HG03103 (cell line): ENCODE measurements around the gene PLXNA4.

Experiments used
- ATAC-seq: cut with Tn5 transposase; IDR thresholded peaks from one replicate; pipeline ENCODE4 v1.9.1; 2021; ENCODE audit warnings: low read depth; ENCODE audit not compliant: unreplicated experiment

PLXNA4 gene

DNA sequence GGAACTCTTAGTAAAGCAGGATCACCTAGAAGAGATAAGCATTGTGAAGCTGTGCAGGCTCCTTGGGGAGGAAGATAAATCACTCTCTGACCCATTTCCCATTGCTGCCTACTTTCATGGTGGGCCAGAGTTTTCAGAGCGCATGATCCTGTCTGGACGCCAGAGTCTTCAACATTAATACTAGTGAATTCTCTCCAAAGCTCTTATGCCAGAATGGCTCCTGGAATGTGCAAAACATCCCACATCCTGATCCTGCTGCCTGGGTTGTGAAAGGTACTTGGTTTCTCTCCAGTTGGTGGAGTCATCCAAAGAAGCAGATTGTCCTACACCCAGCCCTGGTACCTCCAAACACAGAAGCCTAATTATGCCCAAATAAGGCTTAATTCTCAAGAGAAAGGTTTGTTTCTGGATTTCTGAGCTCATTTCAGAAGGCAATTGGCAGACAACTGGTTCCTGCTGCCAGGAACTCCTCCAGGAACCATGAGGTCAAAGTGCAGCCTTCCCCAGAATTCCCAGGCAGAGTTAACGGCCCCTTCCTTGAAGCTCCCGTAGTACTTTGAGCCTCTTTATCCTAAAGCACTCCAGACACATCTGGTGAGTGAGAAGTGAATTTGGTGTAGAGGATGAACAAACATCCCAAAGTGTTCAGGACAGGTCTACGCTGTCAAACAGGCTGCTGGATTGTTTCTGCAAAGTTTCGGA, 495.2 kb downstream of the PLXNA4 start:
- ATAC-seq: no peak

DNA sequence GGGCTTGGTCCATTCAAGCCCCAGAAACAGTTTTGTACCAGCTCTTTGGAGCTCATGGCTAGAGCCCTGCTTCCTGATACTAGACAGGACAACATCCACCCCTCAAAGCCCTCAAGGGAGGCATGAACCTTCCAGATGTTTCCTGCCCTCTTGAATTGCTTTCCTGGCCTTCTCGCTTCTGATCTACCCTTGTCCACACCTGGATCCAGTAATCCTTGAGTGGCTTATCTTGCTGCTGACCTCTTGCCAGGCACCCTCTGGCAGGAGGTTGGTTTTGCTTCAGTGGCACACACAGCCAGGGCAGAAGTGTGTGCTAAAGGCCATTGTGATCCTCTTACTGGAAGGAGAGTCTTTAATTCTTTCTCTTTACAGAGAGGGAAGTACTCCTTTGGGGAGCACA, 495.8 kb downstream of the PLXNA4 start:
- no peak for ATAC-seq

DNA sequence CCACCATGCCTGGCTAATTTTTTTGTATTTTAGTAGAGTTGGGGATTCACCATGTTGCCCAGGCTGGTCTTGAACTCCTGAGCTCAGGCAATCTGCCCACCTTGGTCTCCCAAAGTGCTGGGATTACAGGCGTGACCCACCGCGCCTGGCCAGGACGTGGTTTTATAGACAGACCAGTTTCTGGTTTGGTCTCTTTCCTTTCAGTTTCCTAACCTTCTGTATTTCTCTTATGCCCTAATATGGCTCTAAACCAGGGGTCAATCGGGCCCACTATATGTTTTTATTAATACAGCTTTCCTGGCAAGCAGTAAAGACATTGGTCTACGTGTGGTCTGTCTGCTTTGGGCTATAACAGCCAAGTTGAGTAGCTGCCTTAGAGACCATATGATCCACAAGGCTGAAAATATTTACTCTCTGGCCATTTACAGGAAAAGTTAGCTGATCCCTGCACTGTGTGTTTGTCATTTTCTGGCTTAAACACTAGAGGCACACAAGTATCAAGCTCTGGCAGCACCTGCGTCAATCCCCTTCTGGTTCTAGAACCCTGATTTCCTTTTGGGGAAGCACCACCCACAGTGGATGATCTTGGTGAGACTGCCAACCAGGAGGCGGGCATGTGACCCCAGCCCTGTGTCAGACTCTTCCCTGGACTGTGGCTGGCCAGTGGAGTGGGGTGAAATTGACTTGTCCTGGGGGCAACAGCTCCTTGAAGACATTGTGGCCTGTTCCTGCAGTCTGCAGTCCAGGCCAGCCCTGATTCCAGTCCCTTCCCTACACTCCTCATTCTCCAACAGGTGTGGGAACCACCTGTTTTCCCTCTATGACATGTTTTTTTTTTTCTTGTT, 497.2 kb downstream of the PLXNA4 start:
- no peak for ATAC-seq

DNA sequence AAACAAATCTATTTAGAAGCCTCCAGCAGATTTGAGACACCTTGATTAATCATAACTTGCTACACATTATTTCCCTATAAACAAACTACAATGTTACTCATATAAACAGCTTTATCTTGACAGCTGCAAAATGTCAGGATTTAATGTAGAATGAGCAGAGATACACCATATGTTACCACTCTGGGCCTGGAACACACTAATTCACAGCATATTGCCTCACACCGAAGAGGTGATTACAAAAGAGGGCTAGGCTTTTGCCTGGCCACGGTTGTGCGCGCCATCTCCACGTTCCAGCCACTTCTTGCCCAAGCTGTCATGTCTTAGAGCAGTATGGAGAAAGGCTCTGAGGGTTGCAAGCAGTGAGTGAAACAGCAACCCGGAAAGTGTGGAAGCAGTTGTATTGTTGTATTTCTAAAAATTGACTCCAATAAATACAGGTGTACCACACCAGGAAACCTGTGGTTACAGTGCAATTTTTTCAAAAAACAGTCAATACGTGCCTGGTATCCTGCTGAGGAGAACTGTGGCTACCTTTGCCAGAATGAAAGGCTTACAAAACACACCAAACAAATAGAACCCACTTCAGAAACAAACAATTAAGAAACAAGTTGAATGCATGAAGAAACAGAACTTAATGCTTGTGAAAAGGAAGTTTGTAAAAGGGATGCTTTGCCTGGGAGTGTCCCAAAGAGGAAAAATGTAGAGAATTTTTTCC, 498.1 kb downstream of the PLXNA4 start:
- ATAC-seq: no peak

DNA sequence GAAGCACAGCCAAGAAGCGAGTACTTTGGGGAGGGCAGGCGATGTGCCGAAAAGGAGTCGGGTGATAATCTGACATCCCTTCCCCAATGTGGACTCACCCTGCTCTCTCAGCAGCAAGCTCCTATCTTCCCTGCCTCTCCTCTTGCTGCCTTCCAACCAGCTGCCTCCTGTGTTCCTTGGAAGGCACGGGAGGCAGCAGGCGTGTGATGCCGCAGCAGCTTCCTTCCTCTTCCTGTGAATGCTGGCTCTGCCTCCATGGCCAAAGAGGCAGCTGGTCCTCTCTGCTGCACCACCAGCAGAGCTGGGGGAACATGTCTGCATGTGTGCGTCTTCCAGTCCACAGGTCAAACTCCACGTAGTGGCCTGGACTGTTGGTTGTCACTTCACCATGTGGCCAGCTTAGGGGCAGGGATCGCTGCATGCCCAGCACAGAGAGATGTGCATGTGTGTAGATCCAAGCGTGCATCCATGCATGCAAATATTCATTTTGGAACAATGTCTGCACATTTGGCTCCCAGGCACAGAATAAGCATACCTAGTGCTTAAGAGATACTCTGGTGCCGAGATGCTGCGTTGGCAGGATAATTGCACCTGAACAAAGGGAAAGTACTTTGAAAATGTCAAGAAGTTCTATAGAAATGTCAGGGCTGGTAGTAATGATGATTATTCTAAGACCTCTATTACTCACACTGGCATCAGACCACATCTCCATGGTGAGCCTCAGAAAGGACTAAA, 499.8 kb downstream of the PLXNA4 start:
- ATAC-seq: no peak

DNA sequence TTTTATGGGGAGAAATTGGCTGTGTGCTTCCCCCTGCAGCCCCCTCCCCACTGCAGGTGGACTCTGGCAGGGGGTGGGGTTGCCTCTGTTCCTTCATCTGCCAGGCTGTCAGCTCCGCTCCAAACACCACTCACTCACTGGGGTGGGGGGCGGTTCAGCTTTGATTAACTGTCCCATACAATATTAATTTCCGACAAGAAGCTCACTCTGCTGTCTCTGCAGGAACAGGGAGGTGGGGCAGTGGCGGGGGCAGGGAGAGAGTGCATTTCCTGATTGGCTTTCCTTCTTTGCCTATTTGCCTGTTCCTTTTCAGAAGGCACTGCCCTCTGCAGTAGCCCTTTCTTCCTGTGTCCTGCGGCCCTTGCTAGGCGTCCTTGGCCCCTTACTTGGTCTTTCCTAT, 500.8 kb downstream of the PLXNA4 start:
- no peak for ATAC-seq

DNA sequence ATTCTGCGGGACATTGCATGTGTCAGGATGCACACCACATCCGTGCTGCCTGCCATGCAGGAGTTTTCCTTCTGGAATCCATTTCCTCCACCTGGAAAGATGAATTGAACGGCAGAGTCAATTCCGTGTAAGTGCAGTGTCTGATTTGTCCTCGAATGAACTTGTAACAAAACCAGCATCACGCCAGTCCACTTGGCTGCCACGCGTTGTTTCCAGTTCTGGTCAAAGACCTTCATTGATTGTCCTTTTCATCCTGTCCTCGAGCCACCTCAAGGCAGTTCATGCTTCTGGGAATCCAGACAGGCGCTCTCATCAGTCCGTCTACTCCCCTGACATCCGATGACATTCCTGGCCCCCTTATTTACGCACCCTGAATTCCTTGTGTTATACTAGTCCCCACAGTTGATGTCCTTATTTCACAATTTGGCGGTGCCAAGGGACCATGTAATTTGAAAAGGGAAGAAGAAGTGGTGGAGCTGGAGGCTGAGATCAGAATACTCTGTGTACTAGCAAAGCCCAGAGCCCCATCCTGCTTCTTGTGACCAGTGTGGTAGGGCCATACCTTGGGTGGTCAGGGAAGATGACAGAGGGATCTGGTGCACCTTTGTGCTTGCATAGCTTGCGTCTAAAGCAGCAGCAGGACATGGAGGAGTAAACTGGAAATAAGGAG, 502.2 kb downstream of the PLXNA4 start:
- ATAC-seq: no peak
